ENCODE data around the gene GOLGA5. TPM values are rescaled to one million over a fixed set of nuclear protein-coding genes. Genes with fewer than 3 reads are reported as not detected.

GOLGA5 gene
- total and polyA plus RNA-seq, 2 of the 13 experiments (the other 11 are each of a cell fraction or from before 2014, with no cell fraction given), result 31.0 to 40.0 TPM

DNA sequence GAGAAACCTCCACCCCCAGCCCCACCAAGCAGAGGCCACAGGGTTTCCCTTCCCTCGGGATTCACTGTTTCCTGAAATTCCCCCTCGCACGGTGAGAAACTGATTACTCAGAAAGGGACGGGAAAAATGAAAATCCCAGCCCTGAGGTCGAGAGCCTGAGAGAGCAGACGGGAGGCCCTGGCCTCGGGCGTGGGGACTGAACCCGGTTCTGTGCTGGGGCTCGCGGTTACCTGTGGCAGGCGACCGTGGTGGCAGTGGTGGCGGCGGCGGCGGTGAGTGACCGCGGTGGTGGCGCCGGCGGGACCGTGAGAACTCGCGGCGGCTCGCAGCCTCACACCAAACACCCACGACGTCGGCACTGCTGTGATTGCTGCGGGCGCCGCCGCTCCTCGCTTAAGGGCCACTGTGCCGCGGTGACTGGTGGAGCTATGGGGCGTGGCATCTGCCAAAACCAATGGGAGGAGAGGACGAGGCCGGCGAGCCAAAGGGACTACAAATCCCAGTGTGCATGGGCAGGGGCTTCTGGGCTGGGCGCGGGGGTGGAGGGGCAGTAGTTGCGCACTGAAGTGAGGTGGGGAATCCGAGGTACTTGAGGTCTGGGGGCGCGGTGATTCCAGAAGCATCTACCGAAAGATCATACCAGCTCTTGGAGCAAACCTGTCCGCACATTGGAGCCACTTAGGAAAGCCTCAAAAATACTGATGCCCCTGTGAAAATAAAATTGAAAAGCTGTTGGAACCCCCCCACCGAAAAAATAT, 45.7 kb upstream of the GOLGA5 start, which contains the start of gene LGMN (continued):
- TF ChIP-seq, protein P1, sequence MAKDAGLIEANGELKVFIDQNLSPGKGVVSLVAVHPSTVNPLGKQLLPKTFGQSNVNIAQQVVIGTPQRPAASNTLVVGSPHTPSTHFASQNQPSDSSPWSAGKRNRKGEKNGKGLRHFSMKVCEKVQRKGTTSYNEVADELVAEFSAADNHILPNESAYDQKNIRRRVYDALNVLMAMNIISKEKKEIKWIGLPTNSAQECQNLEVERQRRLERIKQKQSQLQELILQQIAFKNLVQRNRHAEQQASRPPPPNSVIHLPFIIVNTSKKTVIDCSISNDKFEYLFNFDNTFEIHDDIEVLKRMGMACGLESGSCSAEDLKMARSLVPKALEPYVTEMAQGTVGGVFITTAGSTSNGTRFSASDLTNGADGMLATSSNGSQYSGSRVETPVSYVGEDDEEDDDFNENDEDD (CRISPR knock-in tag; IDR thresholded peaks at IDR 0.05; ENCODE audit: borderline replicate concordance), result peak; percentile 79; the same call in 1 of the 2 replicates
- TF ChIP-seq, protein P2, sequence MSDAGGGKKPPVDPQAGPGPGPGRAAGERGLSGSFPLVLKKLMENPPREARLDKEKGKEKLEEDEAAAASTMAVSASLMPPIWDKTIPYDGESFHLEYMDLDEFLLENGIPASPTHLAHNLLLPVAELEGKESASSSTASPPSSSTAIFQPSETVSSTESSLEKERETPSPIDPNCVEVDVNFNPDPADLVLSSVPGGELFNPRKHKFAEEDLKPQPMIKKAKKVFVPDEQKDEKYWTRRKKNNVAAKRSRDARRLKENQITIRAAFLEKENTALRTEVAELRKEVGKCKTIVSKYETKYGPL (CRISPR knock-in tag; IDR thresholded peaks at IDR 0.05), result no peak
- TF ChIP-seq, protein P3, sequence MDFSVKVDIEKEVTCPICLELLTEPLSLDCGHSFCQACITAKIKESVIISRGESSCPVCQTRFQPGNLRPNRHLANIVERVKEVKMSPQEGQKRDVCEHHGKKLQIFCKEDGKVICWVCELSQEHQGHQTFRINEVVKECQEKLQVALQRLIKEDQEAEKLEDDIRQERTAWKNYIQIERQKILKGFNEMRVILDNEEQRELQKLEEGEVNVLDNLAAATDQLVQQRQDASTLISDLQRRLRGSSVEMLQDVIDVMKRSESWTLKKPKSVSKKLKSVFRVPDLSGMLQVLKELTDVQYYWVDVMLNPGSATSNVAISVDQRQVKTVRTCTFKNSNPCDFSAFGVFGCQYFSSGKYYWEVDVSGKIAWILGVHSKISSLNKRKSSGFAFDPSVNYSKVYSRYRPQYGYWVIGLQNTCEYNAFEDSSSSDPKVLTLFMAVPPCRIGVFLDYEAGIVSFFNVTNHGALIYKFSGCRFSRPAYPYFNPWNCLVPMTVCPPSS (IDR thresholded peaks at IDR 0.05), result no peak
- TF ChIP-seq ZSCAN12 (CRISPR knock-in tag; IDR thresholded peaks at IDR 0.05), result no peak
- TF ChIP-seq FOSL1 (CRISPR knock-in tag; IDR thresholded peaks at IDR 0.05; ENCODE audit: borderline replicate concordance), result no peak
- peak; percentile 76; the same call in 1 of the 2 replicates for TF ChIP-seq ZNF383 (CRISPR knock-in tag; IDR thresholded peaks at IDR 0.05; ENCODE audit: borderline replicate concordance)
- no peak for TF ChIP-seq EHMT2 (IDR thresholded peaks at IDR 0.05; ENCODE audit: borderline replicate concordance, low read depth, low read length)
- 0 out of 2 replicates have a peak, but pooled peaks have one; percentile 77 for TF ChIP-seq ZNF761 (CRISPR knock-in tag; conservative IDR thresholded peaks at IDR 0.05)
- TF ChIP-seq MEIS2 (CRISPR knock-in tag; IDR thresholded peaks at IDR 0.05), result 0 out of 2 replicates have a peak, but pooled peaks have one; percentile 13
- TF ChIP-seq POLR2AphosphoS5 (IDR thresholded peaks at IDR 0.05; ENCODE audit: low read depth, low read length), result peak; percentile 91
- TF ChIP-seq NONO (IDR thresholded peaks at IDR 0.05), result no peak
- TF ChIP-seq NONO (CRISPR knock-in tag; conservative IDR thresholded peaks at IDR 0.05), result no peak; the same call in 1 of the 2 replicates
- peak; percentile 71 for TF ChIP-seq SKI (IDR thresholded peaks at IDR 0.05; ENCODE audit: partially characterized antibody)
- no peak for TF ChIP-seq ZNF296 (CRISPR knock-in tag; conservative IDR thresholded peaks at IDR 0.05)
- peak; percentile 93 for TF ChIP-seq ZNF563 (CRISPR knock-in tag; IDR thresholded peaks at IDR 0.05)
- peak; percentile 54 for TF ChIP-seq FOSL2 (CRISPR knock-in tag; IDR thresholded peaks at IDR 0.05)
- no peak for TF ChIP-seq MED8 (CRISPR knock-in tag; IDR thresholded peaks at IDR 0.05; ENCODE audit: insufficient replicate concordance)
- no peak for TF ChIP-seq PRPF4 (IDR thresholded peaks at IDR 0.05; ENCODE audit: low read depth, low read length, poor library complexity, severe bottlenecking)
- TF ChIP-seq, protein P4, sequence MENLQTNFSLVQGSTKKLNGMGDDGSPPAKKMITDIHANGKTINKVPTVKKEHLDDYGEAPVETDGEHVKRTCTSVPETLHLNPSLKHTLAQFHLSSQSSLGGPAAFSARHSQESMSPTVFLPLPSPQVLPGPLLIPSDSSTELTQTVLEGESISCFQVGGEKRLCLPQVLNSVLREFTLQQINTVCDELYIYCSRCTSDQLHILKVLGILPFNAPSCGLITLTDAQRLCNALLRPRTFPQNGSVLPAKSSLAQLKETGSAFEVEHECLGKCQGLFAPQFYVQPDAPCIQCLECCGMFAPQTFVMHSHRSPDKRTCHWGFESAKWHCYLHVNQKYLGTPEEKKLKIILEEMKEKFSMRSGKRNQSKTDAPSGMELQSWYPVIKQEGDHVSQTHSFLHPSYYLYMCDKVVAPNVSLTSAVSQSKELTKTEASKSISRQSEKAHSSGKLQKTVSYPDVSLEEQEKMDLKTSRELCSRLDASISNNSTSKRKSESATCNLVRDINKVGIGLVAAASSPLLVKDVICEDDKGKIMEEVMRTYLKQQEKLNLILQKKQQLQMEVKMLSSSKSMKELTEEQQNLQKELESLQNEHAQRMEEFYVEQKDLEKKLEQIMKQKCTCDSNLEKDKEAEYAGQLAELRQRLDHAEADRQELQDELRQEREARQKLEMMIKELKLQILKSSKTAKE (CRISPR knock-in tag; IDR thresholded peaks at IDR 0.05; ENCODE audit: borderline replicate concordance), result no peak
- TF ChIP-seq SAP130 (CRISPR knock-in tag; IDR thresholded peaks at IDR 0.05; ENCODE audit: low read depth), result peak; percentile 91
- TF ChIP-seq, protein P5, sequence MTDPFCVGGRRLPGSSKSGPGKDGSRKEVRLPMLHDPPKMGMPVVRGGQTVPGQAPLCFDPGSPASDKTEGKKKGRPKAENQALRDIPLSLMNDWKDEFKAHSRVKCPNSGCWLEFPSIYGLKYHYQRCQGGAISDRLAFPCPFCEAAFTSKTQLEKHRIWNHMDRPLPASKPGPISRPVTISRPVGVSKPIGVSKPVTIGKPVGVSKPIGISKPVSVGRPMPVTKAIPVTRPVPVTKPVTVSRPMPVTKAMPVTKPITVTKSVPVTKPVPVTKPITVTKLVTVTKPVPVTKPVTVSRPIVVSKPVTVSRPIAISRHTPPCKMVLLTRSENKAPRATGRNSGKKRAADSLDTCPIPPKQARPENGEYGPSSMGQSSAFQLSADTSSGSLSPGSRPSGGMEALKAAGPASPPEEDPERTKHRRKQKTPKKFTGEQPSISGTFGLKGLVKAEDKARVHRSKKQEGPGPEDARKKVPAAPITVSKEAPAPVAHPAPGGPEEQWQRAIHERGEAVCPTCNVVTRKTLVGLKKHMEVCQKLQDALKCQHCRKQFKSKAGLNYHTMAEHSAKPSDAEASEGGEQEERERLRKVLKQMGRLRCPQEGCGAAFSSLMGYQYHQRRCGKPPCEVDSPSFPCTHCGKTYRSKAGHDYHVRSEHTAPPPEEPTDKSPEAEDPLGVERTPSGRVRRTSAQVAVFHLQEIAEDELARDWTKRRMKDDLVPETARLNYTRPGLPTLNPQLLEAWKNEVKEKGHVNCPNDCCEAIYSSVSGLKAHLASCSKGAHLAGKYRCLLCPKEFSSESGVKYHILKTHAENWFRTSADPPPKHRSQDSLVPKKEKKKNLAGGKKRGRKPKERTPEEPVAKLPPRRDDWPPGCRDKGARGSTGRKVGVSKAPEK (CRISPR knock-in tag; IDR thresholded peaks at IDR 0.05; ENCODE audit: borderline replicate concordance), result no peak
- TF ChIP-seq TEAD2 (CRISPR knock-in tag; IDR thresholded peaks at IDR 0.05), result no peak

Data from HepG2 (cell line).